ENCODE measurements around the gene CPHXL2.

- TF ChIP-seq EP300 (IDR thresholded peaks at IDR 0.05; ENCODE audit: borderline replicate concordance) (no peak), TEAD4 (IDR thresholded peaks at IDR 0.05) (no peak), TCF12 (IDR thresholded peaks at IDR 0.05; ENCODE audit: low read depth) (no peak), NFIC (IDR thresholded peaks at IDR 0.05) (no peak), TAF1 (IDR thresholded peaks at IDR 0.05; ENCODE audit: low read depth) (no peak), MAX (IDR thresholded peaks at IDR 0.05) (no peak), CEBPB (IDR thresholded peaks at IDR 0.05) (no peak), YY1 (IDR thresholded peaks at IDR 0.05; ENCODE audit: low read depth) (no peak), RAD21 (IDR thresholded peaks at IDR 0.05; ENCODE audit: low read depth) (no peak), REST (IDR thresholded peaks at IDR 0.05; ENCODE audit: low read depth) (no peak)
These were observed 20.8 kb upstream of the CPHXL2 start for GRCh38 chr16:75697571-75697970.
